Activated CD8-positive, alpha-beta T cell treated with anti-CD3 and anti-CD28 coated beads for 36 hours (primary cell): Measurements from ENCODE around the gene CIB4. TPM values are rescaled to one million over a fixed set of nuclear protein-coding genes. Genes with fewer than 3 reads are reported as not detected.

Experiments used
- ATAC-seq: fragments of 200-7000 bp; cut with Tn5 transposase; one replicate; pipeline ENCODE4 v1.10.0; 2021; ENCODE audit warnings: mild to moderate bottlenecking, moderate library complexity
- CTCF ChIA-PET: fragments of 350-600 bp; sonication (Branson Sonifier 250); formaldehyde crosslinking; loops from one replicate; lab custom pipeline; 2021; ENCODE audit warnings: antibody characterized with exemption; lab: Charles Lee
- POLR2A ChIA-PET: fragments of 350-600 bp; sonication (Branson Sonifier 250); formaldehyde crosslinking; loops from one replicate; lab custom pipeline; 2021; ENCODE audit warnings: antibody characterized with exemption; lab: Charles Lee
- DNase-seq: peaks from one replicate; pipeline ENCODE4 v3.0.0-alpha.2; 2020
- H3K27ac Mint-ChIP-seq: one replicate; pipeline ENCODE4 v1.8.0; 2021; ENCODE audit warnings: mild to moderate bottlenecking, mixed read lengths
- H3K27me3 Mint-ChIP-seq: one replicate; pipeline ENCODE4 v1.8.0; 2021; ENCODE audit warnings: mixed read lengths
- H3K36me3 Mint-ChIP-seq: one replicate; pipeline ENCODE4 v1.8.0; 2021; ENCODE audit warnings: low read depth, mixed read lengths
- H3K4me1 Mint-ChIP-seq: one replicate; pipeline ENCODE4 v1.8.0; 2021; ENCODE audit warnings: low read depth, mixed read lengths
- H3K4me3 Mint-ChIP-seq: one replicate; pipeline ENCODE4 v1.8.0; 2021; ENCODE audit warnings: mild to moderate bottlenecking, moderate library complexity, mixed read lengths
- H3K9me3 Mint-ChIP-seq: one replicate; pipeline ENCODE4 v1.8.0; 2021; ENCODE audit warnings: mixed read lengths
- CTCF ChIP-seq: fragments of 200-600 bp; IDR thresholded peaks from one replicate; pipeline ENCODE4 v1.8.0; 2022; ENCODE audit warnings: antibody characterized with exemption, mild to moderate bottlenecking
- intact Hi-C: fragments of 100-400 bp; cut with micrococcal nuclease; formaldehyde crosslinking; loops from one replicate; pipeline ENCODE4 v1.10.0; 2022
- total RNA-seq, 2 experiments: library from RNA; stranded (reverse); gene quantifications; one replicate each; pipeline ENCODE4 v1.2.3, GENCODE V29; 2021

CIB4 gene
- total RNA-seq, 2 experiments from 2014 or later: not detected

GRCh38 chr2:26675651-26676255 lies 34.6 kb upstream of the CIB4 start:
- POLR2A ChIA-PET: no interaction called here
- H3K27me3 Mint-ChIP-seq: peaks cover 5% of the 10 kb centered on the region
- DNase-seq (no peak), ATAC-seq (no peak)
- H3K4me1 Mint-ChIP-seq: no peaks in the 10 kb centered on the region
- no peaks in the 10 kb centered on the region for H3K9me3 Mint-ChIP-seq
- H3K36me3 Mint-ChIP-seq: no peaks in the 10 kb centered on the region
- intact Hi-C loops: no loop called here
- TF ChIP-seq CTCF: no peak
- H3K27ac Mint-ChIP-seq: no peak overlapping the region
- CTCF ChIA-PET: no interaction called here
- H3K4me3 Mint-ChIP-seq: no peak overlapping the region

GRCh38 chr2:26674771-26675170 lies 33.6 kb upstream of the CIB4 start:
- Mint-ChIP-seq H3K9me3 (no peaks in the 10 kb centered on the region), H3K27me3 (peaks cover 8% of the 10 kb centered on the region), H3K4me3 (no peak overlapping the region), H3K36me3 (no peaks in the 10 kb centered on the region), H3K27ac (no peak overlapping the region), H3K4me1 (no peaks in the 10 kb centered on the region)
- intact Hi-C loops: no loop called here
- ATAC-seq (no peak), DNase-seq (no peak)
- ChIA-PET POLR2A (no interaction called here), CTCF (no interaction called here)
- no peak for TF ChIP-seq CTCF

DNA sequence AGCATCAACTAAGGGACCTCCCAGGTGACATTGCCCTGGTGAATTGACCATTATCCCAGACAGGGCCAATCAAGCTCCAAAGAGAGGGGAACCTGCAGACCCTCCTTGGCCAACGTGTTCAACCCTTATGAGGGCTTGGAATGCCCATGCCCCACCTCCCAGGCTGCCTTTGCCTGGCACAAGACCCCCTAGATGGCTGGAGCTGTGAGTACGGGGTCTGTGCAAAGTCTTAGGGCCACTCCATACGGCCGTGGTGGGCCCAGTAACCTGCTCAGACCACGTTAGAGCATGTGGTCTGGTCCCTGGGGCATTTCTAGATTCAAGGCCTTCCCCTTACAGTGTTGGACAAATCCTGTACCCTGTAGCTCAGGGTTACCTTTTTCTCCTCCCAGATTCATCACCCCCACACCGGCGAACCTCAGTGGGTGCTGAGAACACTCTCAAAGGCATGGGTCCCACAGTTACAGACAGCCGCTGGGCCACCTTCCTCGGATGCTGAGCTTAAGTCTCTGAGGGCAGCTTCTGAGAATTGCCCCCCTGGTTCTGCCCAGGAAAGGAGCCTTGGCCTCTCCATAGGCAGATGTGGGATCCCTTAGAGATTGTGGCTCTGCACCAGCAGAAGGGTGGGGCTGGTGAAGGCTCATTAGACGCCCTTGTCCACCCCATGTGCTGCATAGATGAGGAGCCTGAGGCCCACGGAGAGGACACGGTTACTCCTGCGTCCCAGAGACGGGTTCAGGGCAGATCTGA lies 33.0 kb upstream of the CIB4 start:
- ATAC-seq (no peak), DNase-seq (no peak)
- no peak overlapping the region for H3K27ac Mint-ChIP-seq
- POLR2A ChIA-PET: interaction anchor here (0.6 kb wide), 1 partner anchor 20 kb away, joined by 3 read pairs; no protein-coding TSS in a partner anchor
- H3K27me3 Mint-ChIP-seq: peaks cover 7% of the 10 kb centered on the region
- H3K9me3 Mint-ChIP-seq: no peaks in the 10 kb centered on the region
- no peak overlapping the region for H3K4me3 Mint-ChIP-seq
- H3K4me1 Mint-ChIP-seq: no peaks in the 10 kb centered on the region
- CTCF ChIA-PET: interaction anchor here (1.2 kb wide), 1 partner anchor 249 kb away, joined by 5 read pairs; no protein-coding TSS in a partner anchor
- TF ChIP-seq CTCF: no peak
- no peaks in the 10 kb centered on the region for H3K36me3 Mint-ChIP-seq
- intact Hi-C loops: no loop called here

- H3K27ac Mint-ChIP-seq: no peak overlapping the region
- no peaks in the 10 kb centered on the region for H3K9me3 Mint-ChIP-seq
- DNase-seq: no peak
- ChIA-PET CTCF (interaction anchor here (1.1 to 1.2 kb wide), 2 partner anchors 250 kb away, joined by 3 to 5 read pairs; no protein-coding TSS in a partner anchor), POLR2A (no interaction called here)
- no peak for TF ChIP-seq CTCF
- ATAC-seq: no peak
- H3K27me3 Mint-ChIP-seq: peaks cover 10% of the 10 kb centered on the region
- H3K36me3 Mint-ChIP-seq: no peaks in the 10 kb centered on the region
- intact Hi-C loops: no loop called here
- no peaks in the 10 kb centered on the region for H3K4me1 Mint-ChIP-seq
- H3K4me3 Mint-ChIP-seq: no peak overlapping the region
Observed at GRCh38 chr2:26672818-26673393, 31.7 kb upstream of the CIB4 start.
